Right lobe of liver (tissue), 4 donors: ENCODE measurements around the gene CADM2.

Experiments
- POLR2A ChIP-seq: fragments of 450-650 bp; IDR thresholded peaks from one replicate; pipeline ENCODE4 v1.6.1; 2017; ENCODE audit warnings: antibody characterized with exemption, mild to moderate bottlenecking
- TF ChIP-seq, protein P1 (sequence below), 4 donors: fragments of 200-600 bp in 3 of 4; fragments of 450-650 bp in 1 of 4; IDR thresholded peaks; one replicate each; pipeline versions ENCODE4 v1.5.1 to v1.8.0; 2016 to 2022; ENCODE audit warnings: antibody characterized with exemption in 4 of 4, mild to moderate bottlenecking in 2 of 4
- donor health status: DM: no; HTN: no; CAD: no.
- donor health status: DM: no; HTN: no; CAD: no.
- donor health status: DM: no; HTN: yes; CAD: no.

DNA sequence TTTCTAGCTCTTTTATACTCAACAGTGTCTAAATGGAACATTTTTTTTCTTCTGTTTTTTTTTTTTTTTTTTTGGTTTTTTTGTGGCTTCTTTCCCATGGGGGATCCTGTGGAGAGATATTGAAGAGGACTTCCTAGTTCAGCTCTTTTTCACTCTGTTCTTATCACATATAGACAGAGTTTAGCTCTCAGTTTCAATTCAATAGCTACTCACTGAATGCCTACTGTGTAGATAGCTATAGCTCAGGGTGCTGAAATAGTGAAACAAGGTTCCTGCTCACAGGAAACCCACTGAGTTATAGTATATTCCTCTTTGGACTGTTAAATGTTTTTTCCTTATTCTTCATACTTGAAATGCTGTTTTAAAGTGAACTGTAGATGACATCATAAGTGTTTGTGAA is 918.8 kb downstream of the CADM2 start:
- TF ChIP-seq, protein P1, sequence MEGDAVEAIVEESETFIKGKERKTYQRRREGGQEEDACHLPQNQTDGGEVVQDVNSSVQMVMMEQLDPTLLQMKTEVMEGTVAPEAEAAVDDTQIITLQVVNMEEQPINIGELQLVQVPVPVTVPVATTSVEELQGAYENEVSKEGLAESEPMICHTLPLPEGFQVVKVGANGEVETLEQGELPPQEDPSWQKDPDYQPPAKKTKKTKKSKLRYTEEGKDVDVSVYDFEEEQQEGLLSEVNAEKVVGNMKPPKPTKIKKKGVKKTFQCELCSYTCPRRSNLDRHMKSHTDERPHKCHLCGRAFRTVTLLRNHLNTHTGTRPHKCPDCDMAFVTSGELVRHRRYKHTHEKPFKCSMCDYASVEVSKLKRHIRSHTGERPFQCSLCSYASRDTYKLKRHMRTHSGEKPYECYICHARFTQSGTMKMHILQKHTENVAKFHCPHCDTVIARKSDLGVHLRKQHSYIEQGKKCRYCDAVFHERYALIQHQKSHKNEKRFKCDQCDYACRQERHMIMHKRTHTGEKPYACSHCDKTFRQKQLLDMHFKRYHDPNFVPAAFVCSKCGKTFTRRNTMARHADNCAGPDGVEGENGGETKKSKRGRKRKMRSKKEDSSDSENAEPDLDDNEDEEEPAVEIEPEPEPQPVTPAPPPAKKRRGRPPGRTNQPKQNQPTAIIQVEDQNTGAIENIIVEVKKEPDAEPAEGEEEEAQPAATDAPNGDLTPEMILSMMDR (IDR thresholded peaks at IDR 0.05): no peak
- TF ChIP-seq POLR2A: no peak
